ENCODE data around the gene GAGE12H.
A peak's percentile ranks its signal among the peaks of the same experiment; 100 is the strongest.
"Not testable (repeated sequence)": the region's sequence is repeated elsewhere in the genome, so short reads cannot be mapped to it uniquely, and the experiment has no call there.

The GAGE12H gene, protein sequence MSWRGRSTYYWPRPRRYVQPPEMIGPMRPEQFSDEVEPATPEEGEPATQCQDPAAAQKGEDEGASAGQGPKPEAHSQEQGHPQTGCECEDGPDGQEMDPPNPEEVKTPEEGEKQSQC

DNA sequence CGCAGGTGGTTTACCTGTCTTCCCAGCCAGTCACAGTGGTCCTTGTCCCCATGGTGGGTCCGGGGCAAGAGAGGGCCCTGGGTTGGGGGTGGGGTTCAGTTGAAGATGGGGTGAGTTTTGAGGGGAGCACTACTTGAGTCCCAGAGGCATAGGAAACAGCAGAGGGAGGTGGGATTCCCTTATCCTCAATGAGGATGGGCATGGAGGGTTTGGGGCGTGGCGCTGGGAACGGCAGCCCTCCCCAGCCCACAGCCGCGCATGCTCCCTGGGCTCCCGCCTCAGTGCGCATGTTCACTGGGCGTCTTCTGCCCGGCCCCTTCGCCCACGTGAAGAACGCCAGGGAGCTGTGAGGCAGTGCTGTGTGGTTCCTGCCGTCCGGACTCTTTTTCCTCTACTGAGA lies at the start of gene GAGE12H:
GAGE12H (plus strand) TSS at position 301 of the 400 bp plus-strand sequence. CDS start 1,155 bp downstream, outside the sequence.
- DNase-seq, result not testable (repeated sequence)

DNA sequence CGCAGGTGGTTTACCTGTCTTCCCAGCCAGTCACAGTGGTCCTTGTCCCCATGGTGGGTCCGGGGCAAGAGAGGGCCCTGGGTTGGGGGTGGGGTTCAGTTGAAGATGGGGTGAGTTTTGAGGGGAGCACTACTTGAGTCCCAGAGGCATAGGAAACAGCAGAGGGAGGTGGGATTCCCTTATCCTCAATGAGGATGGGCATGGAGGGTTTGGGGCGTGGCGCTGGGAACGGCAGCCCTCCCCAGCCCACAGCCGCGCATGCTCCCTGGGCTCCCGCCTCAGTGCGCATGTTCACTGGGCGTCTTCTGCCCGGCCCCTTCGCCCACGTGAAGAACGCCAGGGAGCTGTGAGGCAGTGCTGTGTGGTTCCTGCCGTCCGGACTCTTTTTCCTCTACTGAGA lies 47.9 kb upstream of the GAGE12H start, which contains the start of gene GAGE12C:
GAGE12C (plus strand) TSS at position 301 of the 400 bp plus-strand sequence. CDS start 1,155 bp downstream, outside the sequence.
- not testable (repeated sequence) for DNase-seq

DNA sequence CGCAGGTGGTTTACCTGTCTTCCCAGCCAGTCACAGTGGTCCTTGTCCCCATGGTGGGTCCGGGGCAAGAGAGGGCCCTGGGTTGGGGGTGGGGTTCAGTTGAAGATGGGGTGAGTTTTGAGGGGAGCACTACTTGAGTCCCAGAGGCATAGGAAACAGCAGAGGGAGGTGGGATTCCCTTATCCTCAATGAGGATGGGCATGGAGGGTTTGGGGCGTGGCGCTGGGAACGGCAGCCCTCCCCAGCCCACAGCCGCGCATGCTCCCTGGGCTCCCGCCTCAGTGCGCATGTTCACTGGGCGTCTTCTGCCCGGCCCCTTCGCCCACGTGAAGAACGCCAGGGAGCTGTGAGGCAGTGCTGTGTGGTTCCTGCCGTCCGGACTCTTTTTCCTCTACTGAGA lies 38.3 kb upstream of the GAGE12H start, which contains the start of gene GAGE12D:
GAGE12D (plus strand) TSS at position 301 of the 400 bp plus-strand sequence. CDS start 1,155 bp downstream, outside the sequence.
- not testable (repeated sequence) for DNase-seq

DNA sequence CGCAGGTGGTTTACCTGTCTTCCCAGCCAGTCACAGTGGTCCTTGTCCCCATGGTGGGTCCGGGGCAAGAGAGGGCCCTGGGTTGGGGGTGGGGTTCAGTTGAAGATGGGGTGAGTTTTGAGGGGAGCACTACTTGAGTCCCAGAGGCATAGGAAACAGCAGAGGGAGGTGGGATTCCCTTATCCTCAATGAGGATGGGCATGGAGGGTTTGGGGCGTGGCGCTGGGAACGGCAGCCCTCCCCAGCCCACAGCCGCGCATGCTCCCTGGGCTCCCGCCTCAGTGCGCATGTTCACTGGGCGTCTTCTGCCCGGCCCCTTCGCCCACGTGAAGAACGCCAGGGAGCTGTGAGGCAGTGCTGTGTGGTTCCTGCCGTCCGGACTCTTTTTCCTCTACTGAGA lies 28.8 kb upstream of the GAGE12H start, which contains the start of gene GAGE12E:
GAGE12E (plus strand) TSS at position 301 of the 400 bp plus-strand sequence. CDS start 1,155 bp downstream, outside the sequence.
- not testable (repeated sequence) for DNase-seq

DNA sequence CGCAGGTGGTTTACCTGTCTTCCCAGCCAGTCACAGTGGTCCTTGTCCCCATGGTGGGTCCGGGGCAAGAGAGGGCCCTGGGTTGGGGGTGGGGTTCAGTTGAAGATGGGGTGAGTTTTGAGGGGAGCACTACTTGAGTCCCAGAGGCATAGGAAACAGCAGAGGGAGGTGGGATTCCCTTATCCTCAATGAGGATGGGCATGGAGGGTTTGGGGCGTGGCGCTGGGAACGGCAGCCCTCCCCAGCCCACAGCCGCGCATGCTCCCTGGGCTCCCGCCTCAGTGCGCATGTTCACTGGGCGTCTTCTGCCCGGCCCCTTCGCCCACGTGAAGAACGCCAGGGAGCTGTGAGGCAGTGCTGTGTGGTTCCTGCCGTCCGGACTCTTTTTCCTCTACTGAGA lies 19.2 kb upstream of the GAGE12H start, which contains the start of gene GAGE12F:
GAGE12F (plus strand) TSS at position 301 of the 400 bp plus-strand sequence. CDS start 1,155 bp downstream, outside the sequence.
- not testable (repeated sequence) for DNase-seq

DNA sequence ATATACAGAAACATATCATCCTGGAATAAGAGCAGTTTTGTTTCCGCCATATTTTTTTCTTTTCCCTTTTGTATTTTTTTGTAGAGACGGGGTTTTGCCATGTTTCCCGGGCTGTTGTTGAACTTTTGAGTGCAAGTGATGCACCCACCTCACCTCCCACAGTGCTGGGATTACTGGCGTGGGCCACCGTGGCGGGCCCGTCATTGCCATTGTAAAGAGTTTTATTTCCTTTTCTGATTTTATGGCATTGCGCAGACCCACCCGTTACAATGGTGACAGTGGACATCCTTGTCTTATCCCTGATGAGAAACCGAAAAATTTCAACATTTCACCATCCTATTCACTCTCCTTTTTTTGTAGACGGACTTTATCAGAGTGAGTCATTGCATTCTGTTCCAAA lies 11.0 kb upstream of the GAGE12H start:
- DNase-seq, result not testable (repeated sequence)

DNA sequence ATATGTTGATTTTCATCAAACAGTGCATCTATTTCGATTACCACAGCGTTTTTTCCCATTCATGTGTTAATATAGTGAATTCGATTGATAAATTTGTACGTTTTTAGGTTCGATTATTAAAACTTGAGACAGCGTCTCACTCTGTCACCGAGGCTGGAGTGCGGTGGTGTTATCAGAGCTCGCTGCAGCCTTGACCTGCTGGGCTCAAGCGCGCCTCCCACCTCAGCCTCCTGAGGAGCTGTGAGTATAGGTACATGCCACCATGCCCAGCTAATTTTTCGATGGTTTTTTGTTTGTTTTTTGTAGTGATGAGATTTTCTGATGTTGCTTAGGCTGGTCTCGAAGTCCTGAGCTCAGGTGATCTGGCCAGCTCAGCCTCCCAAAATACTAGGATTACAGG lies 10.6 kb upstream of the GAGE12H start:
- DNase-seq, result not testable (repeated sequence)

DNA sequence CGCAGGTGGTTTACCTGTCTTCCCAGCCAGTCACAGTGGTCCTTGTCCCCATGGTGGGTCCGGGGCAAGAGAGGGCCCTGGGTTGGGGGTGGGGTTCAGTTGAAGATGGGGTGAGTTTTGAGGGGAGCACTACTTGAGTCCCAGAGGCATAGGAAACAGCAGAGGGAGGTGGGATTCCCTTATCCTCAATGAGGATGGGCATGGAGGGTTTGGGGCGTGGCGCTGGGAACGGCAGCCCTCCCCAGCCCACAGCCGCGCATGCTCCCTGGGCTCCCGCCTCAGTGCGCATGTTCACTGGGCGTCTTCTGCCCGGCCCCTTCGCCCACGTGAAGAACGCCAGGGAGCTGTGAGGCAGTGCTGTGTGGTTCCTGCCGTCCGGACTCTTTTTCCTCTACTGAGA lies 9.6 kb upstream of the GAGE12H start, which contains the start of gene GAGE12G:
GAGE12G (plus strand) TSS at position 301 of the 400 bp plus-strand sequence. CDS start 1,155 bp downstream, outside the sequence.
- DNase-seq, result not testable (repeated sequence)

DNA sequence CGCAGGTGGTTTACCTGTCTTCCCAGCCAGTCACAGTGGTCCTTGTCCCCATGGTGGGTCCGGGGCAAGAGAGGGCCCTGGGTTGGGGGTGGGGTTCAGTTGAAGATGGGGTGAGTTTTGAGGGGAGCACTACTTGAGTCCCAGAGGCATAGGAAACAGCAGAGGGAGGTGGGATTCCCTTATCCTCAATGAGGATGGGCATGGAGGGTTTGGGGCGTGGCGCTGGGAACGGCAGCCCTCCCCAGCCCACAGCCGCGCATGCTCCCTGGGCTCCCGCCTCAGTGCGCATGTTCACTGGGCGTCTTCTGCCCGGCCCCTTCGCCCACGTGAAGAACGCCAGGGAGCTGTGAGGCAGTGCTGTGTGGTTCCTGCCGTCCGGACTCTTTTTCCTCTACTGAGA lies 9.4 kb downstream of the GAGE12H start, which contains the start of gene GAGE2A:
GAGE2A (plus strand) TSS at position 301 of the 400 bp plus-strand sequence. CDS start 1,155 bp downstream, outside the sequence.
- not testable (repeated sequence) for DNase-seq

DNA sequence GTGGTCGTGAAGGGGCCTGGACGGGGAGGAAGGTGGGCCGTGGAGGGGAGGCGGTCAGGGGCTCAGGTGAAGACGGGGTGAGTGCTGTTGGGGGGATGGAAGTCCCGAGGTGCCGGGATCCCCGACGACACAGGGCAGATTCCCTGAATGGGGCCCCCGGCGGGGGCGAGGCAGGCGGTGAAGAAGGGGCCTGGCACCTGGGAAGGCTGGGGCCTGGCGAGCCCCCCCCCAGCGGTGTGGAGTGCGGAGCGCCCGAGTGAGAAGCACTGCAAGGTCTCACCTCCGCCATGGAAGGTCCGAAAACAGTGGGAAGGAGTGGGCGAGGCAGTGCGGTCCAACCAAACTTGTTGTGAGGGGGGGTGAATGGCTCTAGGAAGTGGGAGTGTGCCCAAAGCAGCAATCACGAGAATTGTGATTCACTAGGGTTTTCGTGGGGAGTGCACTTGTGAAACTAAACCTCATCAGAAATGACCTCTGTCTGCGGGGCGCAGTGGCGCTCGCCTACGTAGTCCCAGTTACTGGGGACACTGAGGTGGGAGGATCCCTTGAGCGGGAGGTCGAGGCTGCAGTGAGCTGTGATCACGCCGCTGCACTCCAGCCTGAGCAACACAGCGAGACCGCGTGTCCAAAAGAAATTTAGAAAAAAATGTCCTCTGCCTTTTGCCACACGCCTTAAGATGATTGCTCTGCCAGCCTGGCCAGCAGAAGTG lies 10.2 kb downstream of the GAGE12H start:
- DNase-seq, result not testable (repeated sequence)

DNA sequence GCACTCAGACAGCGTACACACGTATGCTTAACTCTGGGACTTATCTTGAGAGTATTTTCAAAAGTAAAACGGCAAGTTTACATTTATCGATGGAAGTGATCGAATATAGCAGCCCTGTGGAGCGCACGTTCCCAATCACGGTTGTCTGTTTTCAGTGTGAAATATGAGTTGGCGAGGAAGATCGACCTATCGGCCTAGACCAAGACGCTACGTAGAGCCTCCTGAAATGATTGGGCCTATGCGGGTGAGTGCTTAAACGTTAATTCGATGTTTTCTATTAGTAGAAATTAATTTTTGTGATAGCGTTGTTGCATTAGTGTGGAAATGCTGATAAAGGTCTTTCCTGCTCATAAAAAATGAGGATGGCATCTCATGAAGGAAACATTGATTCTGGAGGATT lies 10.7 kb downstream of the GAGE12H start:
- DNase-seq, result not testable (repeated sequence)

DNA sequence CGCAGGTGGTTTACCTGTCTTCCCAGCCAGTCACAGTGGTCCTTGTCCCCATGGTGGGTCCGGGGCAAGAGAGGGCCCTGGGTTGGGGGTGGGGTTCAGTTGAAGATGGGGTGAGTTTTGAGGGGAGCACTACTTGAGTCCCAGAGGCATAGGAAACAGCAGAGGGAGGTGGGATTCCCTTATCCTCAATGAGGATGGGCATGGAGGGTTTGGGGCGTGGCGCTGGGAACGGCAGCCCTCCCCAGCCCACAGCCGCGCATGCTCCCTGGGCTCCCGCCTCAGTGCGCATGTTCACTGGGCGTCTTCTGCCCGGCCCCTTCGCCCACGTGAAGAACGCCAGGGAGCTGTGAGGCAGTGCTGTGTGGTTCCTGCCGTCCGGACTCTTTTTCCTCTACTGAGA lies 19.0 kb downstream of the GAGE12H start, which contains the start of gene GAGE1:
GAGE1 (plus strand) TSS at position 301 of the 400 bp plus-strand sequence. CDS start 1,155 bp downstream, outside the sequence.
- not testable (repeated sequence) for DNase-seq

DNA sequence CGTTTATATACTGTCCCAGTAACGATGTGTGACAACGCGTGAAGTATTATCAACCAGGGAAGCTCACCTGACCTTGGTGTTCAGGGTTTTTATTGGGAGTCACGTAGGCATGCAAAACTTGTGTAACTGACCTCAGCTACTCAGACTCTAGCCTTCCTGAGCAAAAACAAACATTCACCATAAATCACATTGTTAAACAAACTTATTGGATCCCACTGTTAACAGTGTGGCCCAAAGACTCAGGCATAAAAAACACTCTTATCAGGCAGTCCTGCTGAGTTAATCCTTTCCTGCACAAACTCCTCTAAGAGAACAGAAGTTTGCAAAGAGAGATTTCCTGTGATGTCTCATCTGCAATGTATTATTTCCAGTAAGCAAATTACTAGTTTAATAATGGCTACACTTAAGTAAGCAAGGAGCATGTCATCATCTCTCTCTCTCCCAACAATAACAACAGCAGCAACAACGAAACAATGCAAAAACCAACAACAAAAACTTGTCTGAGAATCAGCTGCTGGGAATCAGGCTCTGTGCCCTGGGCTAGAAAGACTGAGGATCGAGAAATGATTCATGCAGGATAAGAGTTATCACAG lies 31.1 kb downstream of the GAGE12H start:
- no peak for DNase-seq

DNA sequence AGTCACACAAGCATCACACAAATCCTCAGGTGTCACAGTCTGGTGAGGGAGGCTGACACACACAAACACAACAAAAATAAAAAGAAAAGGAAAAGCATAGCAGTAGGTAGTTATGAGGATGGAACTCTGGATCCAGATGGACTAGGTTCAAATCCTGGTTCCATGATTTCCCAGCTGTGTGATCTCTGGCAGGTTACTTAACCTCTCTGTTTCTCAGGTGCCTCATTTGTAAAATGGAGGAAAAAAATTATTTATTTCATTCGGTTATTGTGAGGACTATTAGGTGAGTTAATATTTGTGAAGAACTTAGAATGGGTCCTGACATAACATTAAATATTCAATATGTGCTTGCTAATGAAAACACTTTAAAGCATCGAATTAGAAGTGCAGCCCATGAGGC lies 38.8 kb downstream of the GAGE12H start:
- no peak for DNase-seq

DNA sequence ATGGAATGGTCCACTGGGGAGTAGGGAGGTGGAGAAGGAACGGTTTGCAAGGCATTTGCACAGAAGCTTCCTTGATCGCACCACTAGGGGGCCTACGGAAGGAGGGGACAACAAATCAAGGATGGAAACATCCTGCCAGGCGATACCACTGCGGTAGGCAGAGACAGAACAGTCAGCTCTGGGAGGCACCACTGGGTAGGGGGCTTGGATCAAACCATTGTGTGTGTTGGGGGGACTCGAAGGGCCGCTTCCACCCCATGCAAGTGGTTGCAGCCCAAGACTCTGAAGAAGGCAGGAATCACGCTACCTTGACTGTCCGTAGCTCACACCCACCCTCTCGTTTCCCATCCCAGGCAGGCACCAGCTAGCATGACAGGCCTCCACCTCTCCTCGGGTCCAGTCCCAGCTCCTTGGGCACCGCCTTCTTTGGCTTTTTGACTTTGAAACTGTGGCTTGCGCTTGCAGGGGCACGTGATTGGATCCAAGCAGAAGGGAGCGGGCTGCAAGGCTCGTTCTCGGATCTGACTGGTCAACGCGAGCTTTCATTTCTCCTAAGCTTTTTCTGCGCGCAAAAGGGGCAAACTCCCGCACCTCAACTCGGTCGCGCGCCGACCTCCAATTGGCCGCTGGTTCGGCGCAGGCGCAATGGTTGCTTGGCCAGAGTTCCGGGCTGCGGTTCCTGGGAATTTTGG lies 47.5 kb downstream of the GAGE12H start:
- DNase-seq, result peak in 1 of 2 experiments; percentile 3
